ENCODE data around the gene IKBKG. TPM values are rescaled to one million over a fixed set of nuclear protein-coding genes. Genes with fewer than 3 reads are reported as not detected.

The IKBKG gene
- total and polyA plus RNA-seq, 2 of the 13 experiments (the other 11 are each of a cell fraction or from before 2014, with no cell fraction given), result 30.6 to 44.3 TPM

DNA sequence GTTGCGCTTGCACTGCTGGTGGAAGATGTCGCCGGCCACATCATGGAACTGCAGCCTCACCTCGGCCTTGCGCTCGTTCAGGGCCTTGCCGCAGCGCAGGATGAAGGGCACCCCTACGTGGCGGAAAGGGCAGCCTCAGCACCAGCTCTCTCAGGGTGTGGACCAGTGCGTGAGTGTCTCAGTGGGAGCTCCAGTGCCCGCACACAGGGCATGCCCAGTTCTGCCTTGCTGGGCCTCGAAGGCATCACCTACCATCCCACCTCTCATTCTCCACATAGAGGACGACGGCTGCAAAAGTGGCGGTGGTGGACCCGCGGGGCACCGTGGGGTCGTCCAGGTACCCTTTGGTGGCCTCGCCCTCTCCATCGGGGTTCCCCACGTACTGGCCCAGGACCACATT is 14.7 kb upstream of the IKBKG start:
- CTCF ChIA-PET (ENCODE audit: low intra/inter-chr PET ratio, low total read pairs), result no interaction called here
- no TSS peak for BruUV-seq (replicated peaks)

More for the DNA sequence above, 14.7 kb upstream of the IKBKG start:
- in situ Hi-C loops (cut with HindIII; ENCODE audit: extremely low pct_ligation_motif_present, low pct_unique_long_range_greater_than_20kb) (loop anchor here (25.0 kb wide), 1 partner anchor 120 kb away; the partner anchor contains the start of genes DNASE1L1 and TAFAZZIN), intact Hi-C loops (cut with micrococcal nuclease; ENCODE audit: unreplicated experiment) (no loop called here)
- H3K4me1 ChIP-seq (ENCODE audit: insufficient read depth, low read length), result peaks cover 25% of the 10 kb centered on the region
- H3K27me3 ChIP-seq (ENCODE audit: control insufficient read depth in 1 of 2, insufficient read depth in 2 of 2, low read length in 2 of 2), result no peaks in the 10 kb centered on the region
- peaks cover 4 to 13% of the 10 kb centered on the region in 2 experiments; a peak in 3 of 5 replicates for H3K36me3 ChIP-seq (replicated peaks in 1 of 2; ENCODE audit: control insufficient read depth in 1 of 2, insufficient read depth in 2 of 2, low read length in 2 of 2)
- WGBS (ENCODE audit: low lambda C conversion rate), result 100% methylated on average over 10 of the region's 23 CpGs
- H2AFZ ChIP-seq (ENCODE audit: low read length), result no peak overlapping the region
- H3K9me3 ChIP-seq (ENCODE audit: low read length), result no peaks in the 10 kb centered on the region
- H3K27ac ChIP-seq (ENCODE audit: extremely low read length, insufficient read depth, low read length), result no peak overlapping the region
- H3K79me2 ChIP-seq (ENCODE audit: insufficient read depth, low read length), result no peaks in the 10 kb centered on the region
- H3K9ac ChIP-seq (ENCODE audit: insufficient read depth, low read depth, low read length), result no peak overlapping the region
- H3K4me3 ChIP-seq (replicated peaks in 1 of 3; ENCODE audit: insufficient read depth in 1 of 3, low read depth in 2 of 3, low read length in 3 of 3), result no peak overlapping the region
- DNase-seq (ENCODE audit: low spot score) (no peak), FAIRE-seq (no peak), ATAC-seq (no peak)
- POLR2A ChIA-PET, result interaction anchor here (0.9 to 1.1 kb wide), 2 partner anchors 11 to 123 kb away, joined by 3 read pairs; partner anchors contain the start of gene DNASE1L1
- H4K20me1 ChIP-seq (ENCODE audit: insufficient read depth, low read length), result no peaks in the 10 kb centered on the region
- no peak overlapping the region for H3K4me2 ChIP-seq (ENCODE audit: low read depth, low read length)
- TF ChIP-seq ARHGAP35 (CRISPR knock-in tag; IDR thresholded peaks at IDR 0.05; ENCODE audit: borderline replicate concordance) (no peak), RARA (CRISPR knock-in tag; IDR thresholded peaks at IDR 0.05) (no peak), ZNF160 (CRISPR knock-in tag; IDR thresholded peaks at IDR 0.05) (no peak), BCL6 (CRISPR knock-in tag; IDR thresholded peaks at IDR 0.05) (no peak), ZNF10 (CRISPR knock-in tag; IDR thresholded peaks at IDR 0.05; ENCODE audit: borderline replicate concordance, low read depth) (no peak), ZNF292 (CRISPR knock-in tag; IDR thresholded peaks at IDR 0.05; ENCODE audit: borderline replicate concordance, low read depth) (no peak), ZNF263 (CRISPR knock-in tag; IDR thresholded peaks at IDR 0.05) (no peak)
- TF ChIP-seq, protein P1, sequence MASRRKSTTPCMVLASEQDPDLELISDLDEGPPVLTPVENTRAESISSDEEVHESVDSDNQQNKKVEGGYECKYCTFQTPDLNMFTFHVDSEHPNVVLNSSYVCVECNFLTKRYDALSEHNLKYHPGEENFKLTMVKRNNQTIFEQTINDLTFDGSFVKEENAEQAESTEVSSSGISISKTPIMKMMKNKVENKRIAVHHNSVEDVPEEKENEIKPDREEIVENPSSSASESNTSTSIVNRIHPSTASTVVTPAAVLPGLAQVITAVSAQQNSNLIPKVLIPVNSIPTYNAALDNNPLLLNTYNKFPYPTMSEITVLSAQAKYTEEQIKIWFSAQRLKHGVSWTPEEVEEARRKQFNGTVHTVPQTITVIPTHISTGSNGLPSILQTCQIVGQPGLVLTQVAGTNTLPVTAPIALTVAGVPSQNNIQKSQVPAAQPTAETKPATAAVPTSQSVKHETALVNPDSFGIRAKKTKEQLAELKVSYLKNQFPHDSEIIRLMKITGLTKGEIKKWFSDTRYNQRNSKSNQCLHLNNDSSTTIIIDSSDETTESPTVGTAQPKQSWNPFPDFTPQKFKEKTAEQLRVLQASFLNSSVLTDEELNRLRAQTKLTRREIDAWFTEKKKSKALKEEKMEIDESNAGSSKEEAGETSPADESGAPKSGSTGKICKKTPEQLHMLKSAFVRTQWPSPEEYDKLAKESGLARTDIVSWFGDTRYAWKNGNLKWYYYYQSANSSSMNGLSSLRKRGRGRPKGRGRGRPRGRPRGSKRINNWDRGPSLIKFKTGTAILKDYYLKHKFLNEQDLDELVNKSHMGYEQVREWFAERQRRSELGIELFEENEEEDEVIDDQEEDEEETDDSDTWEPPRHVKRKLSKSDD (CRISPR knock-in tag; IDR thresholded peaks at IDR 0.05; ENCODE audit: low read depth), result no peak
- TF ChIP-seq, protein P2, sequence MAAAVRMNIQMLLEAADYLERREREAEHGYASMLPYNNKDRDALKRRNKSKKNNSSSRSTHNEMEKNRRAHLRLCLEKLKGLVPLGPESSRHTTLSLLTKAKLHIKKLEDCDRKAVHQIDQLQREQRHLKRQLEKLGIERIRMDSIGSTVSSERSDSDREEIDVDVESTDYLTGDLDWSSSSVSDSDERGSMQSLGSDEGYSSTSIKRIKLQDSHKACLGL (CRISPR knock-in tag; IDR thresholded peaks at IDR 0.05), result no peak
- TF ChIP-seq, protein P3, sequence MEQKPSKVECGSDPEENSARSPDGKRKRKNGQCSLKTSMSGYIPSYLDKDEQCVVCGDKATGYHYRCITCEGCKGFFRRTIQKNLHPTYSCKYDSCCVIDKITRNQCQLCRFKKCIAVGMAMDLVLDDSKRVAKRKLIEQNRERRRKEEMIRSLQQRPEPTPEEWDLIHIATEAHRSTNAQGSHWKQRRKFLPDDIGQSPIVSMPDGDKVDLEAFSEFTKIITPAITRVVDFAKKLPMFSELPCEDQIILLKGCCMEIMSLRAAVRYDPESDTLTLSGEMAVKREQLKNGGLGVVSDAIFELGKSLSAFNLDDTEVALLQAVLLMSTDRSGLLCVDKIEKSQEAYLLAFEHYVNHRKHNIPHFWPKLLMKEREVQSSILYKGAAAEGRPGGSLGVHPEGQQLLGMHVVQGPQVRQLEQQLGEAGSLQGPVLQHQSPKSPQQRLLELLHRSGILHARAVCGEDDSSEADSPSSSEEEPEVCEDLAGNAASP (CRISPR knock-in tag; IDR thresholded peaks at IDR 0.05; ENCODE audit: borderline replicate concordance), result no peak
- TF ChIP-seq, protein P4, sequence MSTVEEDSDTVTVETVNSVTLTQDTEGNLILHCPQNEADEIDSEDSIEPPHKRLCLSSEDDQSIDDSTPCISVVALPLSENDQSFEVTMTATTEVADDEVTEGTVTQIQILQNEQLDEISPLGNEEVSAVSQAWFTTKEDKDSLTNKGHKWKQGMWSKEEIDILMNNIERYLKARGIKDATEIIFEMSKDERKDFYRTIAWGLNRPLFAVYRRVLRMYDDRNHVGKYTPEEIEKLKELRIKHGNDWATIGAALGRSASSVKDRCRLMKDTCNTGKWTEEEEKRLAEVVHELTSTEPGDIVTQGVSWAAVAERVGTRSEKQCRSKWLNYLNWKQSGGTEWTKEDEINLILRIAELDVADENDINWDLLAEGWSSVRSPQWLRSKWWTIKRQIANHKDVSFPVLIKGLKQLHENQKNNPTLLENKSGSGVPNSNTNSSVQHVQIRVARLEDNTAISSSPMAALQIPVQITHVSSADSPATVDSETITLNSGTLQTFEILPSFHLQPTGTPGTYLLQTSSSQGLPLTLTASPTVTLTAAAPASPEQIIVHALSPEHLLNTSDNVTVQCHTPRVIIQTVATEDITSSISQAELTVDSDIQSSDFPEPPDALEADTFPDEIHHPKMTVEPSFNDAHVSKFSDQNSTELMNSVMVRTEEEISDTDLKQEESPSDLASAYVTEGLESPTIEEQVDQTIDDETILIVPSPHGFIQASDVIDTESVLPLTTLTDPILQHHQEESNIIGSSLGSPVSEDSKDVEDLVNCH (CRISPR knock-in tag; IDR thresholded peaks at IDR 0.05), result no peak
- TF ChIP-seq, protein P5, sequence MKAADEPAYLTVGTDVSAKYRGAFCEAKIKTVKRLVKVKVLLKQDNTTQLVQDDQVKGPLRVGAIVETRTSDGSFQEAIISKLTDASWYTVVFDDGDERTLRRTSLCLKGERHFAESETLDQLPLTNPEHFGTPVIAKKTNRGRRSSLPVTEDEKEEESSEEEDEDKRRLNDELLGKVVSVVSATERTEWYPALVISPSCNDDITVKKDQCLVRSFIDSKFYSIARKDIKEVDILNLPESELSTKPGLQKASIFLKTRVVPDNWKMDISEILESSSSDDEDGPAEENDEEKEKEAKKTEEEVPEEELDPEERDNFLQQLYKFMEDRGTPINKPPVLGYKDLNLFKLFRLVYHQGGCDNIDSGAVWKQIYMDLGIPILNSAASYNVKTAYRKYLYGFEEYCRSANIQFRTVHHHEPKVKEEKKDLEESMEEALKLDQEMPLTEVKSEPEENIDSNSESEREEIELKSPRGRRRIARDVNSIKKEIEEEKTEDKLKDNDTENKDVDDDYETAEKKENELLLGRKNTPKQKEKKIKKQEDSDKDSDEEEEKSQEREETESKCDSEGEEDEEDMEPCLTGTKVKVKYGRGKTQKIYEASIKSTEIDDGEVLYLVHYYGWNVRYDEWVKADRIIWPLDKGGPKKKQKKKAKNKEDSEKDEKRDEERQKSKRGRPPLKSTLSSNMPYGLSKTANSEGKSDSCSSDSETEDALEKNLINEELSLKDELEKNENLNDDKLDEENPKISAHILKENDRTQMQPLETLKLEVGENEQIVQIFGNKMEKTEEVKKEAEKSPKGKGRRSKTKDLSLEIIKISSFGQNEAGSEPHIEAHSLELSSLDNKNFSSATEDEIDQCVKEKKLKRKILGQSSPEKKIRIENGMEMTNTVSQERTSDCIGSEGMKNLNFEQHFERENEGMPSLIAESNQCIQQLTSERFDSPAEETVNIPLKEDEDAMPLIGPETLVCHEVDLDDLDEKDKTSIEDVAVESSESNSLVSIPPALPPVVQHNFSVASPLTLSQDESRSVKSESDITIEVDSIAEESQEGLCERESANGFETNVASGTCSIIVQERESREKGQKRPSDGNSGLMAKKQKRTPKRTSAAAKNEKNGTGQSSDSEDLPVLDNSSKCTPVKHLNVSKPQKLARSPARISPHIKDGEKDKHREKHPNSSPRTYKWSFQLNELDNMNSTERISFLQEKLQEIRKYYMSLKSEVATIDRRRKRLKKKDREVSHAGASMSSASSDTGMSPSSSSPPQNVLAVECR (CRISPR knock-in tag; IDR thresholded peaks at IDR 0.05; ENCODE audit: borderline replicate concordance), result no peak
